ENCODE data around the gene SLC11A1. TPM values are rescaled to one million over a fixed set of nuclear protein-coding genes. Genes with fewer than 3 reads are reported as not detected.

The SLC11A1 gene
- total and polyA plus RNA-seq, 11 donors: 0.96 to 31.0 (median 4.5) TPM

- intact Hi-C loops (cut with DNase I): no loop called here
- H3K4me1 ChIP-seq: peaks cover 0 to 20% (median 5%) of the 10 kb centered on the region in 12 donors
- H3K4me3 ChIP-seq: peak overlapping the region in 1 of 12 donors; percentile 51
- no peaks in the 10 kb centered on the region for H3K9me3 ChIP-seq
- no peaks in the 10 kb centered on the region for H3K27me3 ChIP-seq
- ATAC-seq (peak in 1 of 4 donors; percentile 3), DNase-seq (peak in 1 of 5 donors; percentile 53)
- 86 to 89% (median 88%) methylated on average over 9 to 10 of the region's 10 CpGs for whole genome bisulfite sequencing, 4 donors
- peak overlapping the region in 1 of 12 donors; percentile 90 for H3K27ac ChIP-seq
- H3K36me3 ChIP-seq: no peaks in the 10 kb centered on the region
- TF ChIP-seq CTCF (IDR thresholded peaks at IDR 0.05) (no peak), POLR2A (IDR thresholded peaks at IDR 0.05) (no peak)
Measured at GRCh38 chr2:218383892-218384519, 1.9 kb downstream of the SLC11A1 start.

- ATAC-seq (no peak), DNase-seq (peak in 1 of 5 donors; percentile 27)
- no peaks in the 10 kb centered on the region for H3K9me3 ChIP-seq
- 86 to 88% (median 87%) methylated on average over 9 of the region's 9 CpGs for WGBS, 4 donors
- intact Hi-C loops (cut with DNase I): no loop called here
- TF ChIP-seq POLR2A (IDR thresholded peaks at IDR 0.05) (no peak), CTCF (IDR thresholded peaks at IDR 0.05) (no peak)
- no peaks in the 10 kb centered on the region for H3K36me3 ChIP-seq
- peak overlapping the region in 1 of 12 donors; percentile 51 for H3K4me3 ChIP-seq
- no peaks in the 10 kb centered on the region for H3K27me3 ChIP-seq
- H3K4me1 ChIP-seq: peaks cover 0 to 23% (median 5%) of the 10 kb centered on the region in 12 donors
- no peak overlapping the region for H3K27ac ChIP-seq
Measured at GRCh38 chr2:218384975-218385374, 2.9 kb downstream of the SLC11A1 start.

DNA sequence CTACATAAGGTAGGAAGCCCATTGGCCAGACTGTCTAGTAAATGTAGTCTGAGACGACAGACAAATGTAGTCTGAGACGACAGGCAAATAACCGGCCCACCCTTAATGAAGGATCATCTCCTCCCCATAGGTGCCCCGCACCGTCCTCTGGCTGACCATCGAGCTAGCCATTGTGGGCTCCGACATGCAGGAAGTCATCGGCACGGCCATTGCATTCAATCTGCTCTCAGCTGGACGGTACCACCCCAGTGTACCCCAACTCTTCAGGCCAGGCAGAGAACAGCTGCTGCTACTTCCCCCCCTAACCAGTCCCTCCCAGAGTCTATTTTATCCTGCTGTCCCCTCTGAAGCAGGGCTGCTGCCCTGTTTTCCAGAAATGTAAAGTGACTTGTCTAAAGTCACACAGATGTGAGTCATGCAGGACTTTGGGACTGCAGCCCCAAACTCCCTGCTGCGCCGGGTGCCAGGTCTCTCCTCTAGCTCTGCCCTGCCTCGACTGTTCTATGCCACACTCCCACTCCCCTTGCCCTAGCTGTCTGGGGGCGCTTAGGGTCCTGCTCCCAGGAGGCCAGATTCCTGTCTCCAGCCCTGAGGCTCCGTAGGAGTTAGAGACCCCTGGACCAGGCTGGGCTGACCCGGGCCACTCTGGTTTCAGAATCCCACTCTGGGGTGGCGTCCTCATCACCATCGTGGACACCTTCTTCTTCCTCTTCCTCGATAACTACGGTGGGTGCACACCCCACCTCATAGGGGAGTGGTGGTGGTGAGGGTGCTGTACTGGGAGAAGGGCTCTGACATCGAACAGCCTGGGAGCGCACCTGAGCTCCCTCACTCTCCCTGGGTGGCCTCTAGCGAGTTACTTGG lies 4.7 kb downstream of the SLC11A1 start:
- no peaks in the 10 kb centered on the region for H3K36me3 ChIP-seq
- H3K27me3 ChIP-seq: no peaks in the 10 kb centered on the region
- H3K4me1 ChIP-seq: peaks cover 0 to 23% (median 5%) of the 10 kb centered on the region in 12 donors
- TF ChIP-seq POLR2A (IDR thresholded peaks at IDR 0.05) (no peak), CTCF (IDR thresholded peaks at IDR 0.05) (no peak)
- H3K4me3 ChIP-seq: peak overlapping the region in 7 of 12 donors; percentile 43 to 54 (median 49)
- DNase-seq: peak in 2 of 5 donors; percentile 15 to 44
- WGBS, 4 donors: 71 to 76% (median 73%) methylated on average over 23 of the region's 23 CpGs
- no peaks in the 10 kb centered on the region for H3K9me3 ChIP-seq
- intact Hi-C loops (cut with DNase I): no loop called here
- H3K27ac ChIP-seq: peak overlapping the region in 2 of 12 donors; percentile 58 to 60
- ATAC-seq: no peak

Data from heart left ventricle (tissue), 16 donors.